HG03159 (cell line): ENCODE results near the gene SLC38A8.
A peak's percentile ranks its signal among the peaks of the same experiment; 100 is the strongest.

Experiments
- ATAC-seq: cut with Tn5 transposase; IDR thresholded peaks from one replicate; pipeline ENCODE4 v1.9.1; 2021; ENCODE audit warnings: mild to moderate bottlenecking, moderate library complexity; ENCODE audit not compliant: unreplicated experiment

SLC38A8 gene

DNA sequence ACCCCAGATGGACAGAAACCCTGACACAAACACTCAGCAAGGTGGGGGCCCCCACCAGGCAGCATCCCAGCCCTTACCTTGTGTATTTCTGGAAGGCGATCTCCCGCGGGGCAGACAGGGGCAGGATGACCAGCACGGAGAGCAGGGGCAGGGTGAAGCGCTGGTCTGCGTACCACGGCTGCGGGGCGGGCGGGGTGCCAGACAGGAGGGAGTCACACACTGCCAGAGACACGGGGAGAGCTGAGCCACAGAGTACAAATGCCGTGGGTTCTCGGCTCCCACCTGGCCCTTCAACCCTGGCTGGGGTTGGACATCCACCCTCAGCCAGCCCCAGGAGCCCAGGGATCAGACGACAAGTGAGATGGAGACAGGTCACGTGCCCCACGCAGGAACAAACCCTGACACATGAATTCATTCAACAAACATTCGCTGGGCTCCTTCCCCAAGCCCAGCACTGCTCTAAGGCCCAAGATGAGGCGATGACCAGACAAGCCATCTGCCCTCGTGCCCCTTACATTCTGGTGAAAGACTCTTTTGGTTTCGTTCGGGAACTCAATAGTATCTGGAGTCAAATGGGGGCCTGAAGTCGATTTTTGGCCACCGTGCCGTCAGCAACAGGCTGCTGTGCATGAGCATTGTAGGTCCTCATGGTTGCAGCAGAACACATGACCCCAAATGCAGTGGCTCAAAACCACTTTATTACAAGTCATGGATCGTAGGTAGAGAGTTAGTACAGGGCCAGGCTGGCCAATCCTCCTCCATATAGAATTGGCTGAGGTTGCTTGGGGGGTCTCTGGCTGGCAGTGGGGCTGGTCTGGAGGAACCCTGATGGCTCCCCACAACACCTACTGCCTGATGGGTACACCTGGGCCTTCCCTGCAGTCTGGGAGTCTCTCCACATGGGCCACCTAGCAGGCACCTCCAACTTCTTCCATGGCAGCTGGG lies 9.1 kb downstream of the SLC38A8 start:
- ATAC-seq = no peak

GRCh38 chr16:84032458-84033178 lies 10.0 kb downstream of the SLC38A8 start:
- ATAC-seq = no peak

DNA sequence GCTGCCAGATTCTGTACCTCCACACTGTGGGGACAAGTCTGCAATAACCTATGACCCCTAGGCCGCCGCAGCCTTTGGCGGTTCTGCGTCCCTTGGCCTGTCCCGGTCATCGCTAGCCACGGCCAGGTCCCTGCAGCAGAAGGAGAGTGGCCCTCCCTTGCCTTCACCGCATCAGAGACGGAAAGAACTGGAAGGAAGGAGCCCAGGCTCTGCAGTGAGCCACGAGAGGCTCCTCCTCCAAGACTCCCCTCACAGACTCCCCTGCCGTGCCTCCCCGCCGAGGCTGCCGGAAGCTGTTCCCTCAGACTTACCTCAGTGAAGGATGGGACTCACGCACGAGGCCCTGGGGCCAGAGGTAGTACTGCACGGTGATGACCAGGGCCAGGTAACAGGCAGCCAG lies 11.0 kb downstream of the SLC38A8 start:
- no peak for ATAC-seq

GRCh38 chr16:84029297-84030047 lies 13.1 kb downstream of the SLC38A8 start:
- ATAC-seq = no peak

GRCh38 chr16:84027625-84028024 lies 15.0 kb downstream of the SLC38A8 start:
- no peak for ATAC-seq

GRCh38 chr16:84026606-84027005 lies 16.0 kb downstream of the SLC38A8 start:
- ATAC-seq = no peak

GRCh38 chr16:84024854-84025253 lies 17.7 kb downstream of the SLC38A8 start:
- no peak for ATAC-seq

GRCh38 chr16:84022644-84023043 lies 20.0 kb downstream of the SLC38A8 start:
- no peak for ATAC-seq

GRCh38 chr16:84021488-84021887 lies 21.1 kb downstream of the SLC38A8 start:
- no peak for ATAC-seq

GRCh38 chr16:84020353-84020752 lies 22.2 kb downstream of the SLC38A8 start:
- ATAC-seq = no peak

DNA sequence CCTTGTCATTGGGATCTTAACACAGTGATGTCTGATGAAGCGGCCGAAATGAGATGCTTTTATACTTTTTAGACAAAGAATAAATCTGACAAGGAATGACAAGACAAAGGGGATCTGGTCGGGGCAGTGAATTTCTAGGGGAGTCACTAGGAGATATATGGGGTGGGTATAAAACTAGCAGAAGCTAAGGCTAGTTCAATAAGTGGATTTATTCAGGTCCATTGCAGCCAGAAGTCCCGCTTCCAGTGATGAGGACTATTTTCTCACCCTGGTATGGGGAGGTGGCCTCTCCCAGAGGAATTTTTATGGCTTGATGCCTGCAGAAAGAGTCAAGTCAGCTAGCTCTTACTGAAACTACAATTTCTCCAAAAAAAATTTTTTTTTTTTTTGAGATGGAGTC lies 23.9 kb downstream of the SLC38A8 start:
- ATAC-seq = no peak

GRCh38 chr16:84016477-84016876 lies 26.1 kb downstream of the SLC38A8 start:
- ATAC-seq = no peak

DNA sequence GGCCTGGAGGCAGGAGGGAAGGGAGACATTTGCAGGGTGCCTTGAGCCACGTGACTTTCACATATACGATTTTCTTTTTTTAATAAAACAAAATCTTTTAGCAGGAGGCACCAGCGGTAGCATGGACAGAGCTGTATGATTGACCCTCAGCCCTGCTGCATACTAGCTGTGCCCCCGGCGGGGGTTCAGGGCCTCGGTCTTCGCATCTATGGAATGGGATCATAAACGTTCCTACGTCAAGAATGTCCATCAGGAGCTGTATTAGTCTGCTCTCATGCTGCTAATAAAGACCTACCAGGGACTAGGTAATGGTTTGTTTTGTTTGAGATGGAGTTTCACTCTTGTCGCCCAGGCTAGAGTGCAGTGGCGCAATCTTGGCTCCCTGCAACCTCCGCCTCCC lies 27.2 kb downstream of the SLC38A8 start:
- ATAC-seq = no peak

GRCh38 chr16:84014570-84015327 lies 27.8 kb downstream of the SLC38A8 start:
- ATAC-seq = no peak

DNA sequence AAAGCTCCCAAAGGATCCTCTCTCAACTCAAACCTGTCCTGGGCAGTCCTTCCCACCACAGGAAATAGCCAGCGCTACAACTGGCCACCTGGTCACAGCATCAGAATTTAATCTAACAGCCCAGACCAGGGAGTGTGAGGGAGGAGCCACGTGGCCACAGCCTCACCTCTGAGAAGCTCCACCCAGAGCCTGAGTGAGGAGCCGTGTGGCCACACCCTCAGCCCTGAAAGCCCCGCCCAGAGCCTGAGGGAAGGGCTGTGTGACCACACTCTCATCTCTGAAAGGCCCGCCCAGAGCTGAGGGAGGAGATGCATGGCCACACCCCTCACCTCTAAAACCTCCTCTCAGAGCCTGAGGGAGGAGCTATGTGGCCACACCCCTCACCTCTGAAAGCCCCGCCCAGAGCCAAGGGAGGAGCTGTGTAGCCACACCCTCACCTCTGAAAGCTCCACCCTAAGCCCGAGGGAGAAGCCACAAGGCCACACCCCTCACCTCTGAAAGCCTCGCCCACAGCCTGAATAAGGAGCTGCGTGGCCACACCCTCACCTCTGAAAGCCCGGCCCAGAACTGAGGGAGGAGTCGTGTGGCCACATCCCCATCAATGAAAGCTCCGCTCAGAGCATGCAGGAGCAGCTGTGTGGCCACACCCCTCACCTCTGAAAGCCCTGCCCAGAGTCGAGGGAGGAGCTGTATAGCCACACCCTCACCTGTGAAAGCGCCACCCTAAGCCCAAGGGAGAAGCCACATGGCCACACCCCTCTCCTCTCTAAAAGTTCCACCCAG lies 28.6 kb downstream of the SLC38A8 start:
- ATAC-seq = peak; percentile 90

DNA sequence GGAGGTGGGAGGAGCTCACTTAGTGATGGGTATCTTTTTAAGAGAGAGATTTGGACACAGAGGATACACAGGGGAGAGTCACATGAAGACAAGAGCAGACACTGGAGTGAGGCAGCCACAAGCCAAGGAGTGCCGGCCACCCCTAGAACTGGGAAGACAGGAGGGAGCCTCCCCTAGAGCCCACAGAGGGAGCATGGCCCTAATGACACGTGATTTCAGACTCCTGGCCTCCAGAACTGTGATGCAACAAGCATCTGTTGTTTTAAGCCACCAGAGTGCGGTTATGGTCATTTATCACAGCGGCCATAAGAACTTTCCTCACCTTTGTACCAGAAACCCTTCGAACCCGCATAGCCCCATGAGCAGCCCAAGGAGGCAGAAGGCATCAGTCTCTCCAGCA lies 33.3 kb downstream of the SLC38A8 start:
- ATAC-seq = no peak

DNA sequence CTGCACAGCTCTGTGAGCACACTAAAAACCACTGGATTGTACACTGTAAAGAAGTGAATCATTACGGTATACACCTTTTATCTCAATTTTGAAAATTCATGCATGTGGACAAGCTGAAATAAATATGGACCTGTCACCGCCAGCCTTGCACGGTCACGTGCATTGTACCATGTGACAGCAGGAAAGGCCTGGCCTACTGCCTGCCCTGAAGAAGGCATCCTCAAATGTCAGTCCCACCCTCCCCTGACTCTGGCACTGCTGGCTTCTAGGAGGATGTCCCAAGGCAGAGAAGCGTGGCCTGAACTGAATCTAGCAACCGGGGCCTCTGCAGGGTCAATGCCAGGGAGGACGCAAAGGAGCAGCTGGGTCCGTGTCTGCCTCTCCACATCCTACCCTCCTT lies 34.6 kb downstream of the SLC38A8 start:
- no peak for ATAC-seq

- ATAC-seq = no peak
Measured at GRCh38 chr16:84007520-84007919, 35.1 kb downstream of the SLC38A8 start.

GRCh38 chr16:84005391-84005790 lies 37.2 kb downstream of the SLC38A8 start:
- ATAC-seq = no peak

DNA sequence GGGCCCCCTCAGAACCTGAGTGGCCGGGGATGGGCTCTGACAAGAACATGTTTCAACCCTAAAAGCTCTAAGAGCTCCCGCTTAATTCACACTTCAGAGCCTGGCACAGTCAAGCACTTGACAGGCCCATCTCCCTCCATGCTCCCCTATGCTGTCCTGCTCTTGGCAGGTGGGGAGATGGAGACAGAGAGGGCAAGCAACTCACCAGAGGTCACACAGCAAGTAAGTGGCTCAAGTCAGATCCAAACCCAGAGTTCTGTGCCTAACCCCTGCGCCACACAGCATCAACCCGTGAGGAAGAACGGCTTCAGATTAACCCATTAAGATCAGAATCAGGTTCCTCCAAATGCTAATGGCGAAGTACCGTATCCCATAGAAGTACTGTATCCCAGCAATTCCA lies 38.2 kb downstream of the SLC38A8 start:
- ATAC-seq = no peak
